ENCODE measurements around the gene MARVELD3. TPM values are rescaled to one million over a fixed set of nuclear protein-coding genes. Genes with fewer than 3 reads are reported as not detected.

Gene MARVELD3
- total RNA-seq, 2 experiments from 2014 or later, result not detected

DNA sequence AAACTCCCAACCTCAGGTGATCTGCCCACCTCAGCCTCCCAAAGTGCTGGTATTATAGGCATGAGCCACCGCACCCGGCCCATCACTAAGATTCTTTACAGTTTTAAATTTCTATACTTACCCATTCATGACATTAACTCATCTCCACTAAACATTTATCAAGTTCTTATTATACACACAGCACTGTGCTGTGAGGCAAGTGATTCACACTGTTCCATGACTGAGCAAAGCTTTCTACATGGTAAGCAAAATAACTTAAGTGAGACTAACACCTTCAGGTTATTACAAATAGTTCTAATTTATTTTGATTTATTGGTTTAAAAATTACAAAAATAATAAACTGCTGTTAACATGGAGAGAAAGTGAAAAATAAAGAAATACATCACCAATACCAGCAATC lies 33.5 kb downstream of the MARVELD3 start:
- H3K27ac Mint-ChIP-seq, result no peak overlapping the region
- ChIA-PET POLR2A (no interaction called here), CTCF (no interaction called here)
- peaks cover 18% of the 10 kb centered on the region for H3K36me3 Mint-ChIP-seq
- no peaks in the 10 kb centered on the region for H3K9me3 Mint-ChIP-seq
- intact Hi-C loops (cut with micrococcal nuclease), result no loop called here
- DNase-seq, result no peak
- H3K27me3 Mint-ChIP-seq, result no peaks in the 10 kb centered on the region
- no peak overlapping the region for H3K4me3 Mint-ChIP-seq
- no peaks in the 10 kb centered on the region for H3K4me1 Mint-ChIP-seq (ENCODE audit: low read depth)

- H3K27ac Mint-ChIP-seq, result no peak overlapping the region
- no peaks in the 10 kb centered on the region for H3K27me3 Mint-ChIP-seq
- no peaks in the 10 kb centered on the region for H3K9me3 Mint-ChIP-seq
- peaks cover 23% of the 10 kb centered on the region for H3K36me3 Mint-ChIP-seq
- ChIA-PET CTCF (interaction anchor here (1.0 kb wide), 1 partner anchor 56 kb away, joined by 3 read pairs; no protein-coding TSS in a partner anchor), POLR2A (no interaction called here)
- intact Hi-C loops (cut with micrococcal nuclease), result no loop called here
- H3K4me1 Mint-ChIP-seq (ENCODE audit: low read depth), result no peaks in the 10 kb centered on the region
- DNase-seq, result no peak
- no peak overlapping the region for H3K4me3 Mint-ChIP-seq
Measured at GRCh38 chr16:71666264-71666663, 40.3 kb downstream of the MARVELD3 start.

GRCh38 chr16:71666928-71667707 lies 41.1 kb downstream of the MARVELD3 start:
- intact Hi-C loops (cut with micrococcal nuclease), result no loop called here
- POLR2A ChIA-PET, result no interaction called here
- CTCF ChIA-PET, result no interaction called here
- Mint-ChIP-seq H3K4me1 (ENCODE audit: low read depth) (no peaks in the 10 kb centered on the region), H3K27ac (no peak overlapping the region), H3K4me3 (no peak overlapping the region), H3K27me3 (no peaks in the 10 kb centered on the region), H3K36me3 (peaks cover 26% of the 10 kb centered on the region), H3K9me3 (no peaks in the 10 kb centered on the region)
- no peak for DNase-seq

- Mint-ChIP-seq H3K9me3 (no peaks in the 10 kb centered on the region), H3K4me1 (ENCODE audit: low read depth) (peaks cover 7% of the 10 kb centered on the region), H3K4me3 (no peak overlapping the region), H3K36me3 (peaks cover 36% of the 10 kb centered on the region), H3K27ac (no peak overlapping the region), H3K27me3 (no peaks in the 10 kb centered on the region)
- POLR2A ChIA-PET, result no interaction called here
- no peak for DNase-seq
- intact Hi-C loops (cut with micrococcal nuclease), result no loop called here
- CTCF ChIA-PET, result interaction anchor here (0.9 kb wide), 1 partner anchor 59 kb away, joined by 4 read pairs; no protein-coding TSS in a partner anchor
Measured at GRCh38 chr16:71669926-71670536, 44.0 kb downstream of the MARVELD3 start.

- no peaks in the 10 kb centered on the region for H3K9me3 Mint-ChIP-seq
- no peak for DNase-seq
- POLR2A ChIA-PET, result no interaction called here
- H3K27me3 Mint-ChIP-seq, result no peaks in the 10 kb centered on the region
- CTCF ChIA-PET, result interaction anchor here (0.9 kb wide), 1 partner anchor 60 kb away, joined by 4 read pairs; no protein-coding TSS in a partner anchor
- no peak overlapping the region for H3K27ac Mint-ChIP-seq
- H3K4me1 Mint-ChIP-seq (ENCODE audit: low read depth), result peaks cover 7% of the 10 kb centered on the region
- peaks cover 38% of the 10 kb centered on the region for H3K36me3 Mint-ChIP-seq
- intact Hi-C loops (cut with micrococcal nuclease), result no loop called here
- no peak overlapping the region for H3K4me3 Mint-ChIP-seq
Measured at GRCh38 chr16:71670537-71670936, 44.6 kb downstream of the MARVELD3 start.

- ChIA-PET POLR2A (no interaction called here), CTCF (interaction anchor here (0.9 kb wide), 1 partner anchor 61 kb away, joined by 4 read pairs; no protein-coding TSS in a partner anchor)
- intact Hi-C loops (cut with micrococcal nuclease), result no loop called here
- Mint-ChIP-seq H3K27ac (no peak overlapping the region), H3K4me1 (ENCODE audit: low read depth) (peaks cover 7% of the 10 kb centered on the region), H3K27me3 (no peaks in the 10 kb centered on the region), H3K9me3 (no peaks in the 10 kb centered on the region), H3K4me3 (no peak overlapping the region), H3K36me3 (peaks cover 37% of the 10 kb centered on the region)
- no peak for DNase-seq
Measured at GRCh38 chr16:71671165-71671564, 45.2 kb downstream of the MARVELD3 start.

DNA sequence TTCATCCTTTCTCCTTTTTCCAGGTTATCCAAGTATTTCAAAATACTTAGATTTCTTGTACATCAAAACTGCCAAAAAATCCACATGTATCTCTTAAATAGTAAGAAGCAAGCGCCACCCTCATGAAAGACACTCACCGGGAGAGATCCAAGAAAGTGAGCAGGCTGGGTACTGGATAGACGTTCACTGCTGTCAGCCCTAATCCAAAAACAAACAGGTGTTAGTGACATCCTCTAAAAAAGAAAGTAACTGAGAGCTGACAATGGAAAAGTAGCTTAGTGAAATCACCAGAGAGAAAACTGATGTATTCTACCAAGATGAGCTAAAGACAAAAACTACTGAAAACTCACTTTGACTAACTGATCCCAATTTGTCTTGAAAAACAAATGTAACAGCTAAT lies 46.1 kb downstream of the MARVELD3 start:
- POLR2A ChIA-PET, result no interaction called here
- Mint-ChIP-seq H3K9me3 (no peaks in the 10 kb centered on the region), H3K27ac (no peak overlapping the region), H3K4me3 (no peak overlapping the region), H3K27me3 (no peaks in the 10 kb centered on the region), H3K4me1 (ENCODE audit: low read depth) (peaks cover 7% of the 10 kb centered on the region), H3K36me3 (peaks cover 36% of the 10 kb centered on the region)
- CTCF ChIA-PET, result interaction anchor here (0.6 to 0.7 kb wide), 2 partner anchors 74 to 211 kb away, joined by 3 read pairs; no protein-coding TSS in a partner anchor
- no peak for DNase-seq
- intact Hi-C loops (cut with micrococcal nuclease), result no loop called here

DNA sequence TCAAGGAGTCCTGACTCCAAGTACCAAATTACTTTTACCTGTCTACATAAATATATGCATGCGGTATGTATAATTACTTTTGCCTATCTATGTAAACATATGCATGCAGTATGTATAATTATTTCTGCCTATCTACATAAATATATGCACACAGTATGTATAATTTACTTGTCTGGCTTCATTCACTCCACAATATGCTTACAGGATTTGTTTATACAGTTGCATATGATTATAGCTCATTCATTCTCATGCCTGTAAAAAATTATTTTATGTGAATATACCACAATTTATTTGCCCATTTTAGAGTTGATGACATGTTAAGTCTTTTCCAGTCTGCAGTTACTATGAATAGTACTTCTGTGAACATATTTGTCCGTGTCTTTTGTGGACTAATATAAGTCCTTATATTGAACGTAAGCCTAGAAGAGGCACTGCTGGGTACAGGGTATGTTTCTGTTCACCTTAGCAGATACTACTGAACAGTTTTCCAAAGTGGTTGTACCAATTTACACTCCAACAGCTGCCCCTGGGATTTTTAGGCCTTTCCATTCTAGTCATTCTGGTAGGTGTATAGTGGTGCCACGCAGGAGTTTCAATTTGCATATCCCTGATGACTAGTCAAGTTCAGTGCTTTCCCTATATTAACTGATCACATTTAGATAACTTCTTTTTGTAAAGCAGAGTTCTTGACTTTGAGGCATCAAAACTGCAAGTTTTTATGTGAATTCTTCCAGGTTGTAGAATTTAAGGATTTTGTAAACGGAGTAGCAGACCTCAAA lies 47.0 kb downstream of the MARVELD3 start:
- ChIA-PET CTCF (interaction anchor here (1.6 kb wide), 1 partner anchor 62 kb away, joined by 5 read pairs; no protein-coding TSS in a partner anchor), POLR2A (interaction anchor here (0.6 to 0.8 kb wide), 3 partner anchors 27 to 420 kb away, joined by 3 to 5 read pairs (median 3); partner anchors contain the start of gene TXNL4B)
- intact Hi-C loops (cut with micrococcal nuclease), result no loop called here
- Mint-ChIP-seq H3K27me3 (no peaks in the 10 kb centered on the region), H3K9me3 (no peaks in the 10 kb centered on the region), H3K27ac (no peak overlapping the region), H3K4me3 (no peak overlapping the region), H3K4me1 (ENCODE audit: low read depth) (peaks cover 12% of the 10 kb centered on the region), H3K36me3 (peaks cover 36% of the 10 kb centered on the region)
- DNase-seq, result peak; percentile 14

DNA sequence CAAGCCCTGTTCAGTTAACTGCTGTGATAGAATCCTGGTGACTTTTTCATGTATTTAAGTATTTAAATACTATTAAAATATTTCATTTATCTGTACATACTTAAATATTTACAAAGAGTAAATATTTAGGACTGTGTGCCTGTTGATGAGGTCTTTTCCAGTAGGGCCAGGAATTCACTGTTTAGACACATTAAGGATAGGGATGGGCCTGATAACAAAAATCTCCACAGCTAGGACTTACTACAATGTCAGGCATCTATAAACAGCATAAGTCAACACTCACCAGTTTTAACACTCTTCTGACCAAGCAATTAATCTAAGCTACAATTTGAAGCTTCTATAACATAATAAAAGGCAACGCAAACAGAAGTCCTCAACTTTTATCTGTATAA lies 47.6 kb downstream of the MARVELD3 start:
- intact Hi-C loops (cut with micrococcal nuclease), result no loop called here
- no peak overlapping the region for H3K4me3 Mint-ChIP-seq
- DNase-seq, result no peak
- peaks cover 36% of the 10 kb centered on the region for H3K36me3 Mint-ChIP-seq
- ChIA-PET CTCF (interaction anchor here (1.6 kb wide), 1 partner anchor 63 kb away, joined by 5 read pairs; no protein-coding TSS in a partner anchor), POLR2A (interaction anchor here (0.8 kb wide), 1 partner anchor 420 kb away, joined by 5 read pairs; the partner anchor contains the start of gene TXNL4B)
- peaks cover 12% of the 10 kb centered on the region for H3K4me1 Mint-ChIP-seq (ENCODE audit: low read depth)
- no peaks in the 10 kb centered on the region for H3K9me3 Mint-ChIP-seq
- H3K27me3 Mint-ChIP-seq, result no peaks in the 10 kb centered on the region
- no peak overlapping the region for H3K27ac Mint-ChIP-seq

DNA sequence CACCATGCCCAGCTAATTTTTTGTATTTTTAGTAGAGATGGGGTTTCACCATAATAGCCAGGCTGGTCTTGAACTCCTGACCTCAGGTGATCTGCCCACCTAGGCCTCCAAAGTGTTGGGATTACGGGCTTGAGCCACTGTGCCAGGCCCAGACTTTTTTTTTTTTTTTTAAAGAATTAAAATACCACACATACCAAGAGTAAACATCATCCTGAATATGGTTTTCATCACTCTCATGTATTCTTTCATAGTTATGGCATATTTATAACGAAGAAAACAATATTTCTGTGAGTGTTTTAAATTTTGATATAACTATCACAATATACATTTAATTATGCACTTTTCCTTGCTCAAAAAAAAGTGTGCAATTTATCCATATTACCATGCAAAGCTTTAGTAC lies 48.2 kb downstream of the MARVELD3 start:
- peaks cover 12% of the 10 kb centered on the region for H3K4me1 Mint-ChIP-seq (ENCODE audit: low read depth)
- no peaks in the 10 kb centered on the region for H3K27me3 Mint-ChIP-seq
- CTCF ChIA-PET, result interaction anchor here (1.6 kb wide), 1 partner anchor 63 kb away, joined by 5 read pairs; no protein-coding TSS in a partner anchor
- H3K4me3 Mint-ChIP-seq, result no peak overlapping the region
- POLR2A ChIA-PET, result interaction anchor here (0.8 kb wide), 1 partner anchor 419 kb away, joined by 5 read pairs; the partner anchor contains the start of gene TXNL4B
- H3K36me3 Mint-ChIP-seq, result peaks cover 39% of the 10 kb centered on the region
- H3K27ac Mint-ChIP-seq, result no peak overlapping the region
- H3K9me3 Mint-ChIP-seq, result no peaks in the 10 kb centered on the region
- intact Hi-C loops (cut with micrococcal nuclease), result no loop called here
- DNase-seq, result no peak

- H3K27ac Mint-ChIP-seq, result no peak overlapping the region
- H3K4me1 Mint-ChIP-seq (ENCODE audit: low read depth), result peaks cover 12% of the 10 kb centered on the region
- no peak overlapping the region for H3K4me3 Mint-ChIP-seq
- ChIA-PET POLR2A (no interaction called here), CTCF (no interaction called here)
- H3K36me3 Mint-ChIP-seq, result peaks cover 35% of the 10 kb centered on the region
- H3K27me3 Mint-ChIP-seq, result no peaks in the 10 kb centered on the region
- intact Hi-C loops (cut with micrococcal nuclease), result no loop called here
- no peaks in the 10 kb centered on the region for H3K9me3 Mint-ChIP-seq
- no peak for DNase-seq
Measured at GRCh38 chr16:71675380-71675779, 49.4 kb downstream of the MARVELD3 start.

GRCh38 chr16:71676236-71676635 lies 50.3 kb downstream of the MARVELD3 start:
- intact Hi-C loops (cut with micrococcal nuclease), result no loop called here
- Mint-ChIP-seq H3K36me3 (peaks cover 39% of the 10 kb centered on the region), H3K27me3 (no peaks in the 10 kb centered on the region), H3K27ac (no peak overlapping the region), H3K4me3 (no peak overlapping the region), H3K9me3 (no peaks in the 10 kb centered on the region), H3K4me1 (ENCODE audit: low read depth) (peaks cover 12% of the 10 kb centered on the region)
- POLR2A ChIA-PET, result no interaction called here
- CTCF ChIA-PET, result no interaction called here
- no peak for DNase-seq
